ENCODE results near the gene HMCN2.

DNA sequence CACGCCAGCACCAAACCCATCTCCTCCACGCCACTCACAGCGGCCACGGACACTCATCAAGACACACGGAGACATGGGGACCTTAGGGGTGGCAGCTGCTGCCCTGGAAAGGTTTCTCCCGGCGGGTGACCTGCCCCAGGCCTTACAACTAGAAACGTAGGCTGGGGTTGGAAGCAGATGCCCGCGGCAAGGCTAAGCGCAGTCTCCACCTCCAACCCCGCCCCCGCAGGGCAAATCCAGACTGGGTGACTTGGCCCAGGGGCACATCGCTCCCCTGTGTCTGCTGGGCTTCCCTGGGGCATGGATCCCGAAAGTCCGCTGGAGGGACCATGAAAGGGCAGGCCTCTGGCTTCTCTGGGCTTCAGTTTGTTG is 167.2 kb downstream of the HMCN2 start:
- TF ChIP-seq, protein P1, sequence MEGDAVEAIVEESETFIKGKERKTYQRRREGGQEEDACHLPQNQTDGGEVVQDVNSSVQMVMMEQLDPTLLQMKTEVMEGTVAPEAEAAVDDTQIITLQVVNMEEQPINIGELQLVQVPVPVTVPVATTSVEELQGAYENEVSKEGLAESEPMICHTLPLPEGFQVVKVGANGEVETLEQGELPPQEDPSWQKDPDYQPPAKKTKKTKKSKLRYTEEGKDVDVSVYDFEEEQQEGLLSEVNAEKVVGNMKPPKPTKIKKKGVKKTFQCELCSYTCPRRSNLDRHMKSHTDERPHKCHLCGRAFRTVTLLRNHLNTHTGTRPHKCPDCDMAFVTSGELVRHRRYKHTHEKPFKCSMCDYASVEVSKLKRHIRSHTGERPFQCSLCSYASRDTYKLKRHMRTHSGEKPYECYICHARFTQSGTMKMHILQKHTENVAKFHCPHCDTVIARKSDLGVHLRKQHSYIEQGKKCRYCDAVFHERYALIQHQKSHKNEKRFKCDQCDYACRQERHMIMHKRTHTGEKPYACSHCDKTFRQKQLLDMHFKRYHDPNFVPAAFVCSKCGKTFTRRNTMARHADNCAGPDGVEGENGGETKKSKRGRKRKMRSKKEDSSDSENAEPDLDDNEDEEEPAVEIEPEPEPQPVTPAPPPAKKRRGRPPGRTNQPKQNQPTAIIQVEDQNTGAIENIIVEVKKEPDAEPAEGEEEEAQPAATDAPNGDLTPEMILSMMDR (conservative IDR thresholded peaks at IDR 0.05; ENCODE audit: low read length): no peak
- TF ChIP-seq EZH2phosphoT487 (IDR thresholded peaks at IDR 0.05; ENCODE audit: borderline replicate concordance, low read depth, low read length): no peak

All from OCI-LY7 (cell line).